ENCODE data around the gene FAM20A. TPM values are rescaled to one million over a fixed set of nuclear protein-coding genes. Genes with fewer than 3 reads are reported as not detected.

The FAM20A gene
- polyA plus RNA-seq, 3 donors, result 0.91 to 1.6 TPM; not detected in 1

DNA sequence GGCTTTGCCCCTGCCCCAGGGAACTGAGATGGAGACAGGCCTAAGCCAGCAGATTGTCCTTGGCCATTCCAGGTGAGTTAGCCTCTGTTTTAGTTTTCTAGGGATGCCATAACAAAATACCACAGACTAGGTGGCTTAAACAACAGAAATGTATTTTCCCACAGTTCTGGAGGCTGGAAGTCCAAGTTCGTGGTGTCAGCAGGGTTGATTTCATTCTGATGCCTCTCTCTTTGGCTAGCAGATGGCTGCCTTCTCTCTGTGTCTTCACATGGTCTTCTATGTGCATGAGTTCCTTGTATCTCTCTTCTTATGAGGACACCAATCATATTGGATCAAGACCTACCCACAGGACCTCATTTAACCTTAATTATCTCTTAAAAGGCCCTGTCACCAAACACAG is 12.8 kb downstream of the FAM20A start:
- Mint-ChIP-seq H3K27me3 (ENCODE audit: low read depth in 3 of 3) (peaks cover 13 to 25% (median 21%) of the 10 kb centered on the region in 3 donors), H3K9me3 (peaks cover 0 to 10% (median 2%) of the 10 kb centered on the region in 7 donors), H3K4me1 (peaks cover 12% of the 10 kb centered on the region), H3K36me3 (no peaks in the 10 kb centered on the region), H3K4me3 (no peak overlapping the region), H3K27ac (no peak overlapping the region)
- H3K27ac ChIP-seq (ENCODE audit: low read depth in 1 of 2, low read length in 2 of 2), result no peak overlapping the region
- no peak overlapping the region for H3K4me3 ChIP-seq (replicated peaks in 1 of 3; ENCODE audit: low read depth in 2 of 3, low read length in 3 of 3)
- no peak overlapping the region for H3K4me2 ChIP-seq (replicated peaks; ENCODE audit: extremely low read depth, low read length, poor library complexity, severe bottlenecking)
- peaks cover 0 to 4% of the 10 kb centered on the region in 2 donors for H3K9me3 ChIP-seq (replicated peaks in 1 of 2; ENCODE audit: control insufficient read depth in 1 of 2, insufficient read depth in 1 of 2, low read length in 2 of 2)
- H3K4me1 ChIP-seq (ENCODE audit: control insufficient read depth in 1 of 2, insufficient read depth in 2 of 2, low read length in 2 of 2), result no peaks in the 10 kb centered on the region
- H3K27me3 ChIP-seq (ENCODE audit: control insufficient read depth in 2 of 2, insufficient read depth in 2 of 2, low read length in 2 of 2), result peaks cover 9 to 16% of the 10 kb centered on the region in 2 donors
- no peaks in the 10 kb centered on the region for H3K79me2 ChIP-seq (ENCODE audit: insufficient read depth, low read length)
- H3K9ac ChIP-seq (ENCODE audit: insufficient read depth, low read length, poor library complexity, severe bottlenecking), result no peak overlapping the region
- intact Hi-C loops (cut with micrococcal nuclease), result no loop called here
- TF ChIP-seq, protein P1, sequence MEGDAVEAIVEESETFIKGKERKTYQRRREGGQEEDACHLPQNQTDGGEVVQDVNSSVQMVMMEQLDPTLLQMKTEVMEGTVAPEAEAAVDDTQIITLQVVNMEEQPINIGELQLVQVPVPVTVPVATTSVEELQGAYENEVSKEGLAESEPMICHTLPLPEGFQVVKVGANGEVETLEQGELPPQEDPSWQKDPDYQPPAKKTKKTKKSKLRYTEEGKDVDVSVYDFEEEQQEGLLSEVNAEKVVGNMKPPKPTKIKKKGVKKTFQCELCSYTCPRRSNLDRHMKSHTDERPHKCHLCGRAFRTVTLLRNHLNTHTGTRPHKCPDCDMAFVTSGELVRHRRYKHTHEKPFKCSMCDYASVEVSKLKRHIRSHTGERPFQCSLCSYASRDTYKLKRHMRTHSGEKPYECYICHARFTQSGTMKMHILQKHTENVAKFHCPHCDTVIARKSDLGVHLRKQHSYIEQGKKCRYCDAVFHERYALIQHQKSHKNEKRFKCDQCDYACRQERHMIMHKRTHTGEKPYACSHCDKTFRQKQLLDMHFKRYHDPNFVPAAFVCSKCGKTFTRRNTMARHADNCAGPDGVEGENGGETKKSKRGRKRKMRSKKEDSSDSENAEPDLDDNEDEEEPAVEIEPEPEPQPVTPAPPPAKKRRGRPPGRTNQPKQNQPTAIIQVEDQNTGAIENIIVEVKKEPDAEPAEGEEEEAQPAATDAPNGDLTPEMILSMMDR (IDR thresholded peaks at IDR 0.05), result no peak
- no peaks in the 10 kb centered on the region for H3K36me3 ChIP-seq (replicated peaks in 1 of 2; ENCODE audit: control insufficient read depth in 1 of 2, insufficient read depth in 2 of 2, low read length in 2 of 2)
- no peaks in the 10 kb centered on the region for H4K20me1 ChIP-seq (ENCODE audit: insufficient read depth, low read length)
- 89% methylated on average over 1 of the region's 1 CpG for WGBS (ENCODE audit: insufficient coverage)
- DNase-seq, result no peak
- H2AFZ ChIP-seq (ENCODE audit: insufficient read depth, low read depth, low read length, poor library complexity, severe bottlenecking), result no peak overlapping the region

DNA sequence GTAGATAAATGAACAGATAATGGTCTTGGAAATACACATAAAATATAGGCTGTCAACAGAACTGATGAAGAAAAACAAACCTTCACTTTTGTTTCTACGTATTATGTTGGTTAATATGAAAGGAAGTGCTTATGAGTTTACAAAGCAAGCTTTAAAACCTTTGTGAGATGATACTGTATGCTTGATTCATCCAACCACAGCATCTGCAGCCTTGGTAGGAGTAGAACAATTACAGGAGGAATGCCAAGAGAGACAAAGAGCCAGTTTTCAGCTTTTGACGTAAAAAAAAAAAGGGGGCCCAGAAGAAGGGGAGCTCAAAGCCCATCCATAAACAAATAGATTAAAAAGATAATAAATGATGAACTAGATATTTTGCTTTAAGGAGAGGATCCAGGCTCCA is 13.3 kb downstream of the FAM20A start:
- Mint-ChIP-seq H3K9me3 (peaks cover 0 to 10% (median 2%) of the 10 kb centered on the region in 7 donors), H3K27me3 (ENCODE audit: low read depth in 3 of 3) (peaks cover 8 to 22% (median 20%) of the 10 kb centered on the region in 3 donors), H3K4me3 (no peak overlapping the region), H3K27ac (no peak overlapping the region), H3K4me1 (peaks cover 10% of the 10 kb centered on the region), H3K36me3 (no peaks in the 10 kb centered on the region)
- Histone ChIP-seq H3K4me3 (replicated peaks in 1 of 3; ENCODE audit: low read depth in 2 of 3, low read length in 3 of 3) (no peak overlapping the region), H3K36me3 (replicated peaks in 1 of 2; ENCODE audit: control insufficient read depth in 1 of 2, insufficient read depth in 2 of 2, low read length in 2 of 2) (no peaks in the 10 kb centered on the region), H4K20me1 (ENCODE audit: insufficient read depth, low read length) (no peaks in the 10 kb centered on the region), H3K79me2 (ENCODE audit: insufficient read depth, low read length) (no peaks in the 10 kb centered on the region), H3K4me2 (replicated peaks; ENCODE audit: extremely low read depth, low read length, poor library complexity, severe bottlenecking) (no peak overlapping the region), H3K9me3 (replicated peaks in 1 of 2; ENCODE audit: control insufficient read depth in 1 of 2, insufficient read depth in 1 of 2, low read length in 2 of 2) (peaks cover 0 to 4% of the 10 kb centered on the region in 2 donors), H3K27ac (ENCODE audit: low read depth in 1 of 2, low read length in 2 of 2) (no peak overlapping the region), H3K9ac (ENCODE audit: insufficient read depth, low read length, poor library complexity, severe bottlenecking) (no peak overlapping the region), H2AFZ (ENCODE audit: insufficient read depth, low read depth, low read length, poor library complexity, severe bottlenecking) (no peak overlapping the region), H3K27me3 (ENCODE audit: control insufficient read depth in 2 of 2, insufficient read depth in 2 of 2, low read length in 2 of 2) (peaks cover 4 to 11% of the 10 kb centered on the region in 2 donors), H3K4me1 (ENCODE audit: control insufficient read depth in 1 of 2, insufficient read depth in 2 of 2, low read length in 2 of 2) (no peaks in the 10 kb centered on the region)
- intact Hi-C loops (cut with micrococcal nuclease), result no loop called here
- no peak for DNase-seq
- TF ChIP-seq, protein P1 (IDR thresholded peaks at IDR 0.05), result no peak
- no CpG with 5 or more reads among the region's 2 CpGs for WGBS (ENCODE audit: insufficient coverage)

Data from CD14-positive monocyte (primary cell).